Breast epithelium (tissue), 4 donors: Measurements from ENCODE around the gene ATP5PF. TPM values are rescaled to one million over a fixed set of nuclear protein-coding genes. Genes with fewer than 3 reads are reported as not detected.
"Not testable (repeated sequence)": the region's sequence is repeated elsewhere in the genome, so short reads cannot be mapped to it uniquely, and the experiment has no call there.

Experiments used
- DNase-seq, 2 donors: peaks; one replicate each; pipeline ENCODE4 v3.0.0-alpha.2; 2019; ENCODE audit warnings: low spot score in 2 of 2
- H3K27ac ChIP-seq, 2 donors: fragments of 200-600 bp; sonication (generic) in 1 of 2; one replicate each; pipeline ENCODE4 v1.5.1; 2016 to 2019; ENCODE audit warnings: mild to moderate bottlenecking in 1 of 2
- H3K27me3 ChIP-seq, 2 donors: fragments of 200-600 bp; sonication (generic) in 1 of 2; one replicate each; pipeline versions ENCODE4 v1.5.1 to v1.6.0; 2017 to 2019; ENCODE audit warnings: control low read depth in 1 of 2, mild to moderate bottlenecking in 1 of 2
- H3K36me3 ChIP-seq: fragments of 200-600 bp; one replicate; pipeline ENCODE4 v1.5.1; 2019
- H3K4me1 ChIP-seq, 2 donors: fragments of 200-600 bp; sonication (generic); one replicate each; pipeline ENCODE4 v1.5.1; 2016 to 2019; ENCODE audit warnings: control low read depth in 1 of 2
- H3K4me3 ChIP-seq, 3 donors: fragments of 200-600 bp; sonication (generic); 1 replicate in 2 of 3; 2 replicates in 1 of 3; pipeline ENCODE4 v1.5.1; 2016 to 2019; ENCODE audit warnings: mild to moderate bottlenecking in 3 of 3, moderate library complexity in 2 of 3
- H3K9me3 ChIP-seq, 2 donors: fragments of 200-600 bp; sonication (generic) in 1 of 2; one replicate each; pipeline ENCODE4 v1.5.1; 2016 to 2019; ENCODE audit warnings: control low read depth in 1 of 2
- POLR2A ChIP-seq: fragments of 450-650 bp; IDR thresholded peaks from one replicate; pipeline ENCODE4 v1.6.1; 2016; ENCODE audit warnings: antibody characterized with exemption, mild to moderate bottlenecking, moderate library complexity
- POLR2AphosphoS5 ChIP-seq, 3 donors: sonication (generic); formaldehyde crosslinking; IDR thresholded peaks; one replicate each; pipeline ENCODE4 v1.6.1; 2017; ENCODE audit warnings: antibody characterized with exemption in 3 of 3
- intact Hi-C: fragments of 100-400 bp; cut with DNase I; formaldehyde crosslinking; loops from one replicate; pipeline ENCODE4 v1.15.1; 2023; ENCODE audit warnings: low total_unique reads
- total RNA-seq, 3 donors: library from RNA; depleted of rRNA; stranded (reverse); fragments of >200 nt; gene quantifications; one replicate each; pipeline ENCODE4 v1.1.0, GENCODE V29; 2016
- TF ChIP-seq, protein P1 (sequence below), 3 donors: fragments of 450-650 bp; IDR thresholded peaks; one replicate each; pipeline ENCODE4 v1.5.1; 2016 to 2017; ENCODE audit warnings: antibody characterized with exemption in 3 of 3, mild to moderate bottlenecking in 3 of 3, moderate library complexity in 3 of 3

The ATP5PF gene
- total RNA-seq, 3 donors from 2014 or later: 72.1 to 106 (median 77.3) TPM

- Histone ChIP-seq H3K27me3 (no peaks in the 10 kb centered on the region), H3K27ac (no peak overlapping the region), H3K4me1 (no peaks in the 10 kb centered on the region), H3K4me3 (no peak overlapping the region), H3K9me3 (no peaks in the 10 kb centered on the region), H3K36me3 (peaks cover 5% of the 10 kb centered on the region)
- TF ChIP-seq, protein P1, sequence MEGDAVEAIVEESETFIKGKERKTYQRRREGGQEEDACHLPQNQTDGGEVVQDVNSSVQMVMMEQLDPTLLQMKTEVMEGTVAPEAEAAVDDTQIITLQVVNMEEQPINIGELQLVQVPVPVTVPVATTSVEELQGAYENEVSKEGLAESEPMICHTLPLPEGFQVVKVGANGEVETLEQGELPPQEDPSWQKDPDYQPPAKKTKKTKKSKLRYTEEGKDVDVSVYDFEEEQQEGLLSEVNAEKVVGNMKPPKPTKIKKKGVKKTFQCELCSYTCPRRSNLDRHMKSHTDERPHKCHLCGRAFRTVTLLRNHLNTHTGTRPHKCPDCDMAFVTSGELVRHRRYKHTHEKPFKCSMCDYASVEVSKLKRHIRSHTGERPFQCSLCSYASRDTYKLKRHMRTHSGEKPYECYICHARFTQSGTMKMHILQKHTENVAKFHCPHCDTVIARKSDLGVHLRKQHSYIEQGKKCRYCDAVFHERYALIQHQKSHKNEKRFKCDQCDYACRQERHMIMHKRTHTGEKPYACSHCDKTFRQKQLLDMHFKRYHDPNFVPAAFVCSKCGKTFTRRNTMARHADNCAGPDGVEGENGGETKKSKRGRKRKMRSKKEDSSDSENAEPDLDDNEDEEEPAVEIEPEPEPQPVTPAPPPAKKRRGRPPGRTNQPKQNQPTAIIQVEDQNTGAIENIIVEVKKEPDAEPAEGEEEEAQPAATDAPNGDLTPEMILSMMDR (IDR thresholded peaks at IDR 0.05): no peak
- TF ChIP-seq POLR2AphosphoS5 (IDR thresholded peaks at IDR 0.05) (no peak), POLR2A (no peak)
- intact Hi-C loops: loop anchor here (10.0 kb wide), 1 partner anchor 105 kb away; the partner anchor contains the start of gene MRPL39
- DNase-seq: no peak
Measured at GRCh38 chr21:25709684-25710265, 24.9 kb downstream of the ATP5PF start.

DNA sequence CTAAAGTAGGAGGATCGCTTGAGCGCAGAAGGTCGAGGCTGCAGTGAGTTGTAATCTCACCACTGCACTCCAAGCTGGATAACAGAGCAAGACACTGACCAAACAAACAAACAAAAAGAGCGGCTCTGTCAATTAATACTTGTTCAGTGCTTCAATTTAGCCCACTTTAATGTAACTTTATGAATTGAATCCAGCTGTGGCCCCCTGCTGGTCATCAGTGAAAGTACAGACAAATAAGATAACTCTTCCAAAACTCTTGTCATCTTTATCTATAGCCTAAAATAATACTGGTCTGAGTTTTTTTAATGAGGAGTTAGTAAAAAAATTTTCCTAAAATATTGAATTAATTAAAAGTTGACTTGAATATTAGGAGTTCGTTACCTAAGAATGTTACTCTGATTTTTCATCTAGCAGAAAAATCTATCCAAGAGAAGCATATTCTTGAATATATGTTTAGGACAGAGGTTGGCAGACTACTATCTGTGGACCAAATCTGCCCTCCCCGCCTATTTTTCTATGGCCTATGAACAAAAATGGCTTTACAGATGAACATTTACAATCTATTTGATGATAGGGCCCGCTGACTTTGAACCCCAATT, 26.1 kb downstream of the ATP5PF start:
- TF ChIP-seq, protein P1 (IDR thresholded peaks at IDR 0.05): peak; percentile 67 to 78 (median 70)
- TF ChIP-seq POLR2AphosphoS5 (IDR thresholded peaks at IDR 0.05): no peak
- no peaks in the 10 kb centered on the region for H3K9me3 ChIP-seq
- H3K4me1 ChIP-seq: no peaks in the 10 kb centered on the region
- intact Hi-C loops: loop anchor here (10.0 kb wide), 1 partner anchor 104 kb away; the partner anchor contains the start of gene MRPL39
- DNase-seq: no peak
- H3K36me3 ChIP-seq: peaks cover 5% of the 10 kb centered on the region
- H3K27ac ChIP-seq: no peak overlapping the region
- no peaks in the 10 kb centered on the region for H3K27me3 ChIP-seq
- H3K4me3 ChIP-seq: no peak overlapping the region

DNA sequence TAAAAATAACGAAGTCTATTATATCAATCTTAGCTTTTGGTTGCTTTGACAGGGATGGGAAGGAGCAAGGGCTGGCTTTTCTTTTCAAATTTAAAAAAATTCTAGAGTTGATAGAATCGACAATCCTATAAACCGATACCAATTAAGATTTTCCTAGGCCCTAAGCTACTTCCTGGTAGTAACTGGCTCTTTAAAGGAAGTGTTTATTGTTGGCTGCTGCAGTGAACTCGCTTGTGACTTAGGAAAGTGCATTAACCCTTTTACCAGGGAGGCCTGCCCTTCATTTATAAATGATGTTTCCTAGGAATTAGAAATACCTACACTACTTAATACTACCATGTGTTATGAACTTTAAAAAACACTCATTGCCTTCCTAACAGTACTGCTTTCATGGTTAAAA, 33.2 kb downstream of the ATP5PF start:
- Histone ChIP-seq H3K9me3 (no peaks in the 10 kb centered on the region), H3K4me3 (no peak overlapping the region), H3K27me3 (no peaks in the 10 kb centered on the region), H3K27ac (peak overlapping the region in 1 of 2 donors; percentile 71), H3K4me1 (no peaks in the 10 kb centered on the region), H3K36me3 (no peaks in the 10 kb centered on the region)
- DNase-seq: no peak
- intact Hi-C loops: loop anchor here (10.0 kb wide), 1 partner anchor 97 kb away; the partner anchor contains the start of gene MRPL39
- TF ChIP-seq, protein P1 (IDR thresholded peaks at IDR 0.05): no peak
- TF ChIP-seq POLR2A (no peak), POLR2AphosphoS5 (IDR thresholded peaks at IDR 0.05) (no peak)

DNA sequence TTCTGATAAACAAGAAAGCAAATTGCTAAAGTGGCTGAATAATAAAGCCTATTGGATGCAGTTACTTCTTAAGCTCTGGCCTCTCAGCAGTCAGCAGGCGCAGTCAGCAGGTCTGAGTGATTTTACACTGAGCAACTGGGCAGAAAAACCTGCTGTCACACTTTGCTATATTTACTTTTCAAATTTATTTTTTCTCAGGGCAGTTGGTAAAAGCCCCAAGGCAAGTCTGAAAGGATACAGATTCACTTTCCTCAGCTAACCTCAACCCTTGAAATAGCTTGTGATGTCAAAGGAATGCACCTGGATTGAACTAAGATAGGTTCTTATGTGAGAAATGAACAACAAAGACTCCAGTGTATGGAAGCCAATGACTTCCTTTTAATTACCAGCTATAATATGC, 34.0 kb downstream of the ATP5PF start:
- peak overlapping the region; percentile 14 to 71 for H3K27ac ChIP-seq
- H3K4me1 ChIP-seq: no peaks in the 10 kb centered on the region
- TF ChIP-seq POLR2AphosphoS5 (IDR thresholded peaks at IDR 0.05): no peak
- no peak for TF ChIP-seq POLR2A
- TF ChIP-seq, protein P1 (IDR thresholded peaks at IDR 0.05): no peak
- DNase-seq: no peak
- no peaks in the 10 kb centered on the region for H3K27me3 ChIP-seq
- no peak overlapping the region for H3K4me3 ChIP-seq
- intact Hi-C loops: loop anchor here (10.0 kb wide), 1 partner anchor 96 kb away; the partner anchor contains the start of gene MRPL39
- no peaks in the 10 kb centered on the region for H3K9me3 ChIP-seq
- no peaks in the 10 kb centered on the region for H3K36me3 ChIP-seq

DNA sequence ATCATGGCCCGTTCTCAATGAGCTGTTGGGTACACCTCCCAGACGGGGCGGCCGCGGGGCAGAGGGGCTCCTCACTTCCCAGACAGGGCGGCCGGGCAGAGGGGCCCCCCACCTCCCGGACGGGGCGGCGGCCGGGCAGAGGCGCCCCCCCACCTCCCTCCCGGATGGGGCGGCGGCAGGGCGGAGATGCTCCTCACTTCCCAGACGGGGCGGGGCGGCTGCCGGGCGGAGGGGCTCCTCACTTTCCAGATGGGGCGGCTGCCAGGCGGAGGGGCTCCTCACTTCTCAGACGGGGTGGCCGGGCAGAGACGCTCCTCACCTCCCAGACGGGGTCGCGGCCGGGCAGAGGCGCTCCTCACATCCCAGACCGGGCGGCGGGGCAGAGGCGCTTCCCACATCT, 39.2 kb downstream of the ATP5PF start:
- H3K27ac ChIP-seq, H3K27me3 ChIP-seq, DNase-seq, H3K4me3 ChIP-seq, H3K4me1 ChIP-seq, H3K36me3 ChIP-seq, H3K9me3 ChIP-seq, intact Hi-C loops: not testable (repeated sequence)
